Measurements from ENCODE around the gene KRT27.
"Not testable (repeated sequence)": the region's sequence is repeated elsewhere in the genome, so short reads cannot be mapped to it uniquely, and the experiment has no call there.

The KRT27 gene

DNA sequence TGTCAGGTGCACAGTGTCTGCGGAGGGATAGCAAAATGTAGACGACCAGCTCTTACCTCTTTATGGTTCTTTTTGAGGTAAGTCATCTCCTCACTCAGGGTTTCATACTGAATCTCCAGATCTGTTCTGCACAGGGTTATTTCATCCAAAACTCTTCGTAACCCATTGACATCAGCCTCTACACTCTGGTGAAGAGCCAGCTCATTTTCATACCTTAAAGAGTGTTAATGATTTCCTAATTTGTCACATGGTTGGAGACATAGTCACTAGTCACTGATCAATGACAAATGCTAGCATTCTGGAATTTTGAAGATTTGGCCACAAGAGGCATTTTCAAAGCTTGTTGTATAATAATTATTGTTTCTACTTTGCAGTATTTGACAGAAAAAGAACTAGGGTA is 28.5 kb downstream of the KRT27 start:
- Mint-ChIP-seq H3K4me1 (ENCODE audit: low read depth) (peaks cover 1% of the 10 kb centered on the region), H3K27me3 (peaks cover 36% of the 10 kb centered on the region), H3K36me3 (ENCODE audit: low read depth) (no peaks in the 10 kb centered on the region), H3K27ac (no peak overlapping the region), H3K4me3 (no peak overlapping the region), H3K9me3 (peaks cover 7% of the 10 kb centered on the region)
- no peak for DNase-seq

DNA sequence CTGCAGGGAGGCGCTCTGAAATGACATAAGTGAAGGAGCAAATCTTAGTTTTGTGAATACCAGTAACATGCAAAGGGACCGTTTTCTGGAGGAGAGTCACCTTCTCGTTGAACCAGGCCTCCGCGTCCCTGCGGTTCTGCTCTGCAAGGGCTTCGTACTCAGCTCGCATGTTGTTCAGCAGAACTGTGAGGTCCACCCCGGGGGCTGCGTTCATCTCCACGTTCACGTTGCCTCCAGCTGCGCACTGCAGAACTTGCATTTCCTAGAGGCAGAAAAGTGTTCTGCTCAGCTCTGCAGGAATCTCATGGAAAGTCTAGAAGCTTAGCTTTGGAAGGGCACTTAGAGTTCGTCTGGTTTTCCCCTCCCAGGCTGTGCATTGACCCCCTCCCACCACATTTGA is 31.3 kb downstream of the KRT27 start:
- Mint-ChIP-seq H3K9me3 (peaks cover 3% of the 10 kb centered on the region), H3K27me3 (peaks cover 46% of the 10 kb centered on the region), H3K36me3 (ENCODE audit: low read depth) (no peaks in the 10 kb centered on the region)

DNA sequence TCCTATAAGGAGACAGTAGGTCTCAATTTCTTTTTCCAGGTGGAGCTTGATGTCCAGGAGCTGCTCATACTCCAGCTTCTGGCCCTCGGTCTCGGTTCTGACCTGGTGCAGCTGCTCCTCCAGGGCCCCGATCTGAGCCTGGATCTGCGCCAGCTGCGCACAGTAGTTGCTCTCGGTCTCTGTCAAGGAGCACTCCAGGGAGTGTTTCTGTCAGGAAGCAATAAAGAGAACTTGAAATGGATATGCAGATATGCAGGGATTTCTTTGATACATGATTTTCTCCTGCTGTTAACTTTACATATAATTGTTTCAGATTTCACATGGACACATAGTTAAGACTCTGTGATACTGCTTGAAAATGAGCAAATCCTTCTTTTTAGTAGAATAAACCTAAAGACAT is 32.0 kb downstream of the KRT27 start:
- DNase-seq, result no peak
- Mint-ChIP-seq H3K27ac (no peak overlapping the region), H3K27me3 (peaks cover 49% of the 10 kb centered on the region), H3K9me3 (peaks cover 3% of the 10 kb centered on the region), H3K4me3 (no peak overlapping the region), H3K4me1 (ENCODE audit: low read depth) (peaks cover under 1% of the 10 kb centered on the region), H3K36me3 (ENCODE audit: low read depth) (no peaks in the 10 kb centered on the region)

More for the DNA sequence above, 31.3 kb downstream of the KRT27 start:
- no peak overlapping the region for H3K4me3 Mint-ChIP-seq
- H3K4me1 Mint-ChIP-seq (ENCODE audit: low read depth), result peaks cover 1% of the 10 kb centered on the region
- no peak overlapping the region for H3K27ac Mint-ChIP-seq
- DNase-seq, result no peak

DNA sequence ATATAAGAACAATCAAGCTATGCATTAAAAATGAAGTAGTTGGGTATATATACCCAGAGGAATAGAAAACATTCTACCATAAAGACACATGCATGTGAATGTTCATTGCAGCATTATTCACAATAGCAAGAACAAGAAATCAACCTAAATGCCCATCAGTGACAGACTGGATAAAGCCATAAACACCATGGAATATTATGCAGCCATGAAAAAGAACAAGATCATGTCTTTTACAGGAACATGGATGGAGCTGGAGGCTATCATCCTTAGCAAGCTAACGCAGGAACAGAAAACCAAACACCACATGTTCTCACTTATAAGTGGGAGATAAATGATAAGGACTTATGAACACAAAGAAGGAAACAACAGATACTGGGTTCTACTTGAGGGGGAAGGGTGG is 33.7 kb downstream of the KRT27 start:
- not testable (repeated sequence) for DNase-seq; H3K27ac Mint-ChIP-seq; H3K36me3 Mint-ChIP-seq (ENCODE audit: low read depth); H3K9me3 Mint-ChIP-seq; H3K4me3 Mint-ChIP-seq; H3K4me1 Mint-ChIP-seq (ENCODE audit: low read depth)
- H3K27me3 Mint-ChIP-seq, result peaks cover 58% of the 10 kb centered on the region

DNA sequence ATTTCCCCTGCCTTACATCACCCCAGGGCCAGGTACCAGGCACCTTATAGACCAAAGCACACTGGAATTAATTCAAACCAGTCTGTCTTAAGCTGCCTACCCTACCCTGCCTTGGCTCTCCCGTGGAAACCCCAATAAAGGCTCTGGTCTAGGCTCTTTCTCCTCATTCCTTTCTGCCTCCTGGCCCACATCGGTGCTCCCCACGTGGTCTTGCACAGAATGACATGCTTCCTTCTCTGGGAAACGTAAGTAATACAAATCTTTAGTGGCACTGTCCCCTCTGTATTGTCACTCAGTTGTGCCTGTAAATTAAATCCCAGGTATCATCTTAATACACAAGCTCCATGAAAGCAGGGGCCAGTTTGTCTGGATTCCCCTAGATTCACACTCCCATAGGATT is 43.8 kb downstream of the KRT27 start:
- Mint-ChIP-seq H3K9me3 (peaks cover 3% of the 10 kb centered on the region), H3K36me3 (ENCODE audit: low read depth) (no peaks in the 10 kb centered on the region), H3K4me1 (ENCODE audit: low read depth) (no peaks in the 10 kb centered on the region), H3K27me3 (peaks cover 33% of the 10 kb centered on the region), H3K27ac (no peak overlapping the region), H3K4me3 (no peak overlapping the region)
- no peak for DNase-seq

DNA sequence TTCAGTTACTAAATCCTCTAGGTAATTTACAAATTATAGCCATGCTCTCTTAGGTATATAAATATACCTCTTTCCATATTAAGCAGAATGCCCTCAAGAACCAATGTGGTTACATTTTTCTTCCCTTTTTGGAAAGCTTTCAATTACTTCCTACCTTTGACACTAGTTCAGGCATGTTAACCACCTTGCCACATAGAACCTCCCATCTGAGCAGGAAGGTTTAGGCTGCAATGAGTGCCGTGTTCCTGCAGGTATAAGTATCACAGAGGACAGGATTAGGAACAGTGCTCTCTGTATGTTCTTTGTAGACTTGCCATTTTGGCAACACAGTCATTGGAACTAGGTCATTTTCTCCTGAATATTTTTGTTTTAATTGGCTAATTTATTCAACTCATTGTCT is 47.3 kb downstream of the KRT27 start:
- Mint-ChIP-seq H3K4me1 (ENCODE audit: low read depth) (no peaks in the 10 kb centered on the region), H3K4me3 (no peak overlapping the region), H3K9me3 (no peaks in the 10 kb centered on the region), H3K36me3 (ENCODE audit: low read depth) (no peaks in the 10 kb centered on the region), H3K27me3 (peaks cover 38% of the 10 kb centered on the region), H3K27ac (no peak overlapping the region)
- DNase-seq, result no peak

DNA sequence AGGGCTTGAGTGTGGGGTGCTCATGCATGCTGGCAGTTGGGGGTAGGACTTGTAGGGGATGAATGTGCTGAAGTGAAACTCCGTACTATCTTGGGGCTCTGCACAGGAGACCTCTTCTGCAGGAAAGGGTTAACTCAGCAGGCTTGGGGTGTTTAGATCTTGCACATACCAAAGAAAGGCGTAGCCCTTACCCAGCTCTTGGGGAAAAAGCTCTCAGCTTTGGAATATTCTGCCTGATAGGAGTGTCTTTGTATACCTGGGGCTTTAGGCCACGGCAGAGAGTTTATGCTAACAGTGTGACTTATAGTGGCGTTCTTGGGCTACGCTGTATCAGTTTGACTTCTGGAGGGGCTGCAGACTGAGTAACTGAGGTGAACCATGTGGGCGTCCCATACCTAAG is 48.3 kb downstream of the KRT27 start:
- Mint-ChIP-seq H3K27me3 (peaks cover 39% of the 10 kb centered on the region), H3K36me3 (ENCODE audit: low read depth) (no peaks in the 10 kb centered on the region), H3K27ac (no peak overlapping the region), H3K4me1 (ENCODE audit: low read depth) (no peaks in the 10 kb centered on the region), H3K4me3 (no peak overlapping the region), H3K9me3 (no peaks in the 10 kb centered on the region)
- DNase-seq, result no peak

DNA sequence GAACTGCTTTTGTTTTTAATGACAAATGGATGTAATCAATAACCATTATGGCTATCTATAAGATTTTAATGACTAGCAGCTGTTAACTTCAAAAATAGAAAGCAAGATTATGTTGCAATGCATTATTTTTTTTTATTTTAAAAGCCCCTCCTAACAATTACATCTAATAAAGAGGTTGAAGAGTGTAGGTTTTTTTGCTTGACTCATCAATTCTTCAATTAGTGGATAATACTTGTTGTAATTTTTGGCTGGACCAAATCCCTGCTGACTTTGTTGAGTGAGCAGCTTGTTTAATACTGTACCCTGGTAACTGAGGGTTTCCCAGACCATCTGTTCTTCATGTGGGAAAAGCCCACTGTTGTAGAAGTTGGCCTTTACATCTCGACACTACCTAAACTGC is 51.4 kb downstream of the KRT27 start:
- Mint-ChIP-seq H3K27me3 (peaks cover 28% of the 10 kb centered on the region), H3K4me3 (no peak overlapping the region), H3K27ac (no peak overlapping the region), H3K4me1 (ENCODE audit: low read depth) (peaks cover 10% of the 10 kb centered on the region), H3K9me3 (no peaks in the 10 kb centered on the region), H3K36me3 (ENCODE audit: low read depth) (no peaks in the 10 kb centered on the region)
- no peak for DNase-seq

DNA sequence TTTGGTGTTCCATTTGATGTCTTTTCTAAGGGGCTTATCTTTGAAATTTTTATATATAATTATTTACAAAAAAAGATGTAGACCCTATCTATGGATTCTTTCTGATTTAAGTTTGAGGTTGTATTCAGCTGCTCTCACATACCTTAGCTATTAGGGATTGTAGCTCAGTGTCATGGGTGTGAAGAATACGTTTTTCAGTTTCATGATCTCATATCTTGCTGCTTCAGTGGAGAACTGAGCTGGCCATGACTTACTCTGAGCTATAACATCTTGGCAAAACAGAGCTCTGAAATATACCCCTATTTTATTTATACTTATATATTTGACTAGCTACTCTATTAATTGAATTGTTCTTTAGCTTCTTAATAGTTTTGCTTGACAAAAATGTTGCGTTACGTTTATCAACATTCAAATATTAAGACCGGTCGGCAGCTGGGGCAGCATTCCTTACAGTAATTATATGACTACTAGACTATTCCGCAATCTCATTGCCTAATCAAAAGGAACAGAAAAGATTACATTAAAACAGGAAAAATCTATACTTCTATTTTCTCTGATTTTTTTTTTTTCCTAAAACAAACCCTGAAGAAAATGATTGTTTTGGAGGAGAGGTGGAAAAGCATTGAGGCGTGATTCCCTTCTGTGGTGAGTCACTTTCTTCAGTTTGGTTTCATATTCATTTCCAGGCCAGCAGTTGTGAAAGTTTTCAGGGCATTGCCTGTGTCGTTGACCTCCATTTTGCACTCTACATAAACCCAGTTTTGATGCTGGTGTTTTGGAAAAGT is 54.7 kb downstream of the KRT27 start:
- Mint-ChIP-seq H3K9me3 (no peaks in the 10 kb centered on the region), H3K27ac (no peak overlapping the region)
- no peak for DNase-seq

DNA sequence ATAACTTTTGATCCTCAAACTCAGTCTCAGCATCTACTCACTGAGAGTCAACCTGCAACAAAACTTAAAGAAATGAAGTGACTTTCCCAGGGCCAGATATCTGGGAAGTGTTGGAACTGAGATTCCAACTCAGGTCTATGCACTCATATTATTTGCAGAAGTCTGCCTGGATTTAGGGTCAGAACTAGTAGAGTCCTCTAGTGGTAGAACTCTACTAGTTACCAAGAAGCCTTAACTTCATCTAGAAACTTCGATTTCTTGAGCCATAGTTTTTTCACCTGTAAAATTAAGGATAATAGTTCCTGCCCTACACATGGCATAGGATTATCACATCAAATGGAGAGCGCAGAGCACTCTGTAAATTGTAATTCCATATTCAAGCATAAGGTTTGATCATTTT is 55.4 kb downstream of the KRT27 start:
- Mint-ChIP-seq H3K36me3 (ENCODE audit: low read depth) (no peaks in the 10 kb centered on the region), H3K9me3 (no peaks in the 10 kb centered on the region), H3K27me3 (peaks cover 16% of the 10 kb centered on the region), H3K4me1 (ENCODE audit: low read depth) (peaks cover 10% of the 10 kb centered on the region), H3K27ac (no peak overlapping the region), H3K4me3 (no peak overlapping the region)
- no peak for DNase-seq

More for the DNA sequence above, 54.7 kb downstream of the KRT27 start:
- peaks cover 10% of the 10 kb centered on the region for H3K4me1 Mint-ChIP-seq (ENCODE audit: low read depth)
- H3K36me3 Mint-ChIP-seq (ENCODE audit: low read depth), result no peaks in the 10 kb centered on the region
- peaks cover 22% of the 10 kb centered on the region for H3K27me3 Mint-ChIP-seq
- H3K4me3 Mint-ChIP-seq, result no peak overlapping the region
